ENCODE data around the gene CNTNAP2.

- no peak for TF ChIP-seq PHB2 (IDR thresholded peaks at IDR 0.05; ENCODE audit: partially characterized antibody)
- no peak for TF ChIP-seq TOE1 (CRISPR knock-in tag; IDR thresholded peaks at IDR 0.05)
- no peak for TF ChIP-seq ZNF180 (CRISPR knock-in tag; IDR thresholded peaks at IDR 0.05; ENCODE audit: borderline replicate concordance, low read depth)
- no peak for TF ChIP-seq RAD21 (CRISPR knock-in tag; IDR thresholded peaks at IDR 0.05)
- no peak for TF ChIP-seq FOSL1 (CRISPR knock-in tag; IDR thresholded peaks at IDR 0.05; ENCODE audit: borderline replicate concordance)
Observed at GRCh38 chr7:147429961-147430360, 1313.4 kb downstream of the CNTNAP2 start.
